Esophagus squamous epithelium (tissue), 5 donors: ENCODE results near the gene KLHL18. TPM values are rescaled to one million over a fixed set of nuclear protein-coding genes. Genes with fewer than 3 reads are reported as not detected.

ENCODE experiments used
- DNase-seq: peaks from one replicate; lab custom pipeline; 2025; lab: John Stamatoyannopoulos, UW
- H3K27ac ChIP-seq, 4 donors: fragments of 200-600 bp; sonication (generic); one replicate each; pipeline ENCODE4 v1.5.1; 2016 to 2019; ENCODE audit warnings: mild to moderate bottlenecking in 1 of 4
- H3K27me3 ChIP-seq, 4 donors: fragments of 200-600 bp; sonication (generic); 1 replicate in 3 of 4; 2 replicates in 1 of 4; pipeline versions ENCODE4 v1.5.1 to v1.6.0; 2017 to 2021; ENCODE audit warnings: antibody characterized with exemption in 1 of 4
- H3K36me3 ChIP-seq, 3 donors: fragments of 200-600 bp; sonication (generic); one replicate each; pipeline ENCODE4 v1.5.1; 2016 to 2019
- H3K4me1 ChIP-seq, 3 donors: fragments of 200-600 bp; sonication (generic); one replicate each; pipeline ENCODE4 v1.5.1; 2017 to 2019
- H3K4me3 ChIP-seq, 4 donors: fragments of 200-600 bp; sonication (generic); 1 replicate in 3 of 4; 2 replicates in 1 of 4; pipeline ENCODE4 v1.5.1; 2016 to 2019; ENCODE audit warnings: mild to moderate bottlenecking in 2 of 4, moderate library complexity in 1 of 4
- H3K9me3 ChIP-seq, 3 donors: fragments of 200-600 bp; sonication (generic); one replicate each; pipeline ENCODE4 v1.5.1; 2016 to 2019
- POLR2A ChIP-seq, 4 donors: fragments of 450-650 bp; IDR thresholded peaks; one replicate each; pipeline ENCODE4 v1.6.1; 2017; ENCODE audit warnings: antibody characterized with exemption in 4 of 4, mild to moderate bottlenecking in 4 of 4, moderate library complexity in 3 of 4
- WGBS, 2 donors: methylation state at CpG; one replicate each; pipeline ENCODE4 v1.1.5; 2018; 5-methylcytosine and 5-hydroxymethylcytosine counted together
- intact Hi-C: fragments of 100-400 bp; cut with DNase I; formaldehyde crosslinking; loops from one replicate; pipeline ENCODE4 v1.15.0; 2022
- total RNA-seq, 4 donors: library from RNA; depleted of rRNA; stranded (reverse); fragments of >200 nt; gene quantifications; one replicate each; pipeline ENCODE4 v1.1.0, GENCODE V29; 2016
- TF ChIP-seq, protein P1 (sequence below), 6 experiments: fragments of 450-650 bp in 4 of 6; fragments of 200-600 bp in 2 of 6; sonication (generic) in 2 of 6; IDR thresholded peaks; one replicate each; pipeline ENCODE4 v1.5.1; 2016 to 2019; ENCODE audit warnings: antibody characterized with exemption in 6 of 6, mild to moderate bottlenecking in 4 of 6, moderate library complexity in 4 of 6
- donor health status: DM: yes; HTN: yes; CAD: no.

KLHL18 gene
- total RNA-seq, 4 donors from 2014 or later = 12.4 to 19.5 (median 17.0) TPM

DNA sequence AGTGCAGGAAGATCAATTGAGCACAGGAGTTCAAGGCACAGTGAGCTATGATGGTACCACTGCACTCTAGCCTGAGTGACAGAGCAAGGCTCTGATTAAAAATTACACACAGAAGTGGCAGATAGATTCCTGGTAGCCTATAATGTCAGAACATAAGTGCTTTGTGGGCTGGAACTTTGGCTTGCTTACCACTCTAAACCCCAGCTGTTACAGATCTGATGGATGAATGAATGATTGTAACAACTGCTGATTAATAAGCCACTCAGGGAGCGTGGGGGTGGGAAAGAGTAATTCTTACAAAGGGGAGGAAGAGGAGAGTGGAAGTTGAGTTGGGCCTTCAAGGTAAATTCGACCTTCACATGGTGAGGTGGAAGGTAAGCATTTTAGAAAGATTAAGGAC is 57.2 kb downstream of the KLHL18 start:
- intact Hi-C loops = no loop called here
- TF ChIP-seq, protein P1, sequence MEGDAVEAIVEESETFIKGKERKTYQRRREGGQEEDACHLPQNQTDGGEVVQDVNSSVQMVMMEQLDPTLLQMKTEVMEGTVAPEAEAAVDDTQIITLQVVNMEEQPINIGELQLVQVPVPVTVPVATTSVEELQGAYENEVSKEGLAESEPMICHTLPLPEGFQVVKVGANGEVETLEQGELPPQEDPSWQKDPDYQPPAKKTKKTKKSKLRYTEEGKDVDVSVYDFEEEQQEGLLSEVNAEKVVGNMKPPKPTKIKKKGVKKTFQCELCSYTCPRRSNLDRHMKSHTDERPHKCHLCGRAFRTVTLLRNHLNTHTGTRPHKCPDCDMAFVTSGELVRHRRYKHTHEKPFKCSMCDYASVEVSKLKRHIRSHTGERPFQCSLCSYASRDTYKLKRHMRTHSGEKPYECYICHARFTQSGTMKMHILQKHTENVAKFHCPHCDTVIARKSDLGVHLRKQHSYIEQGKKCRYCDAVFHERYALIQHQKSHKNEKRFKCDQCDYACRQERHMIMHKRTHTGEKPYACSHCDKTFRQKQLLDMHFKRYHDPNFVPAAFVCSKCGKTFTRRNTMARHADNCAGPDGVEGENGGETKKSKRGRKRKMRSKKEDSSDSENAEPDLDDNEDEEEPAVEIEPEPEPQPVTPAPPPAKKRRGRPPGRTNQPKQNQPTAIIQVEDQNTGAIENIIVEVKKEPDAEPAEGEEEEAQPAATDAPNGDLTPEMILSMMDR (IDR thresholded peaks at IDR 0.05) = no peak
- no peak for TF ChIP-seq POLR2A (IDR thresholded peaks at IDR 0.05)
- Histone ChIP-seq H3K4me1 (no peaks in the 10 kb centered on the region), H3K9me3 (no peaks in the 10 kb centered on the region), H3K27ac (no peak overlapping the region), H3K4me3 (no peak overlapping the region), H3K36me3 (peaks cover 9 to 100% (median 29%) of the 10 kb centered on the region in 3 donors), H3K27me3 (no peaks in the 10 kb centered on the region)
- DNase-seq = no peak
- WGBS, 2 donors = 91 to 93% methylated on average over 2 of the region's 2 CpGs

DNA sequence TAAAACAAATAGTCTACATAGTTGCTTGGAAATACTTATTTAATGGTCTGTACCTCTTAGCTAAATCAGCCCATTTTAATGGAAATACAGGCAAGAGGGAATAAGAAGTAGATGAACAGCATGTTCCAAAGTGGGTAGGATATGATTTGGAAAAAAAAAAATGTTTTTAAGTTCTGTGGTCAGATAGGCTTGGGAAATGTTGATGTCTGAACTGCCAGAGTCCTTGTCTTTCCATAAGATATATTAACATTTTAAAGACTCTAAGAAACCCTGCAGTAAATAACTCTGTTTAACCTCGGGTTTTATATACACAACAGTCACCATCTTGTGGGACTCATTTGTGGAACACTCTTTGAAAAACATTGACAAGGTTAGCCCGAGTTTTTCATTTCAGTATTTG is 58.1 kb downstream of the KLHL18 start:
- Histone ChIP-seq H3K4me1 (no peaks in the 10 kb centered on the region), H3K9me3 (no peaks in the 10 kb centered on the region), H3K27me3 (no peaks in the 10 kb centered on the region), H3K4me3 (no peak overlapping the region), H3K27ac (no peak overlapping the region), H3K36me3 (peaks cover 6 to 100% (median 21%) of the 10 kb centered on the region in 3 donors)
- TF ChIP-seq, protein P1 (IDR thresholded peaks at IDR 0.05) = no peak
- TF ChIP-seq POLR2A (IDR thresholded peaks at IDR 0.05) = no peak
- intact Hi-C loops = no loop called here
- DNase-seq = no peak
- WGBS, 2 donors = 75 to 85% methylated on average over 2 of the region's 2 CpGs

DNA sequence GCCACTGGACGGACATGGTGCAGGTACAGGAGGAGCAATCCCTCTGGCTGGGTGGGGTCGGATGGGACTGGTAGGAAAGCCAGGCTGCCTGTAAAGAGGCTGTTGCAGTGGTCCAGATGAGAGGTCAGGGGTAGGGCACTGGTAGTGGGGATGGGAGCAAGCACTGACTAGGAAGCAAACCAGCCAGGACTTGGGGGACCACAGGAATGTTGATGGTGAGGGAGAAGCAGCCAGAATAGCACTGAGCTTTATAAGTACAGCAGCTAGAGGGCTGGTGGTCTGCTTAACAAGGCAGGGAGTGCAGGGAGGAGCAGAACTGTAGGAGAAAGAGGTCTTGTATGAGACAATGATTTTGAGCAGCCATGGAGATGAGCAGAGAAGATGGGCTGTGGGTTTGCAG is 59.4 kb downstream of the KLHL18 start:
- intact Hi-C loops = no loop called here
- WGBS, 2 donors = 86 to 98% methylated on average over 2 of the region's 2 CpGs
- no peaks in the 10 kb centered on the region for H3K9me3 ChIP-seq

DNA sequence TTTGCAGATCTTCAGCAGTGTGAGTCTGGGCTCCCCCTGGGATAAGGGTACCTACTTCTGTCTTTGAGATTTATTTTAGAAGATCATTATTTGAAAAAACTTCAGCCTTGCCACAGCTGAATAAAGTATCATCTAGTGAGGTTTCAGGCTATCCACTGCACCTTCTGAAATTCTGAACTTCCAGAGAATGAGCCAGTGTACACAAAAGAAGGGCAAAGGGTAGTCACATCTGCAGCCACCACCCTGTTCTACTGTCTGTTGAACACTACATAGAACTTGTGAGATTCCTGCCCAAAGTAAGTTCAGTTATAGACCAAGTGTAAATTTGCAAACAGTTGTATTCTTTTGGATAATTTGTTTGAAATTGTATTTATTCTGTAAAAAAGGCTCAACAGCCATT is 60.1 kb downstream of the KLHL18 start:
- DNase-seq = no peak
- H3K27me3 ChIP-seq = no peaks in the 10 kb centered on the region
- intact Hi-C loops = no loop called here
- no peak overlapping the region for H3K4me3 ChIP-seq
- TF ChIP-seq, protein P1 (IDR thresholded peaks at IDR 0.05) = no peak
- TF ChIP-seq POLR2A (IDR thresholded peaks at IDR 0.05) = no peak
- H3K9me3 ChIP-seq = no peaks in the 10 kb centered on the region
- peaks cover 0 to 6% (median 0%) of the 10 kb centered on the region in 3 donors for H3K4me1 ChIP-seq
- H3K36me3 ChIP-seq = peaks cover 6 to 87% (median 16%) of the 10 kb centered on the region in 3 donors
- H3K27ac ChIP-seq = no peak overlapping the region

More for the DNA sequence above, 59.4 kb downstream of the KLHL18 start:
- no peaks in the 10 kb centered on the region for H3K27me3 ChIP-seq
- no peak for TF ChIP-seq POLR2A (IDR thresholded peaks at IDR 0.05)
- TF ChIP-seq, protein P1 (IDR thresholded peaks at IDR 0.05) = no peak
- DNase-seq = no peak
- no peak overlapping the region for H3K4me3 ChIP-seq
- H3K27ac ChIP-seq = no peak overlapping the region
- no peaks in the 10 kb centered on the region for H3K4me1 ChIP-seq
- peaks cover 6 to 93% (median 16%) of the 10 kb centered on the region in 3 donors for H3K36me3 ChIP-seq

DNA sequence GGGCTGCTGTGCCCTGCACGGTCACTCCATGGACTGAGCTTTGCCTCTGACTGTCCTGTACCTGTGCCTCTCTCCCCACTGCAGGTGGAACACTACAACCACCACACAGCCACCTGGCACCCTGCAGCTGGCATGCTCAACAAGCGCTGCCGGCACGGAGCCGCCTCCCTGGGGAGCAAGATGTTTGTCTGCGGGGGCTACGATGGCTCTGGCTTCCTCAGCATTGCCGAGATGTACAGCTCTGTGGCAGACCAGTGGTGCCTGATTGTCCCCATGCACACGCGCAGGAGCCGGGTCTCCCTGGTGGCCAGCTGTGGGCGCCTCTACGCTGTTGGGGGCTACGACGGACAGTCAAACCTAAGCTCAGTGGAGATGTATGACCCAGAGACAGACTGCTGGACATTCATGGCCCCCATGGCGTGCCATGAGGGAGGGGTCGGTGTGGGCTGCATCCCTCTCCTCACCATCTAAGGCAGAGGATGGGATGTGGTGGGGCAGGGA is 60.8 kb downstream of the KLHL18 start:
- 75 to 100% methylated on average over 2 to 3 of the region's 17 CpGs for WGBS, 2 donors
- H3K4me3 ChIP-seq = no peak overlapping the region
- H3K27me3 ChIP-seq = no peaks in the 10 kb centered on the region
- DNase-seq = no peak
- peaks cover 0 to 6% (median 0%) of the 10 kb centered on the region in 3 donors for H3K4me1 ChIP-seq
- no peaks in the 10 kb centered on the region for H3K9me3 ChIP-seq
- H3K27ac ChIP-seq = no peak overlapping the region
- intact Hi-C loops = no loop called here
- H3K36me3 ChIP-seq = peaks cover 6 to 80% (median 16%) of the 10 kb centered on the region in 3 donors
- TF ChIP-seq, protein P1 (IDR thresholded peaks at IDR 0.05) = no peak
- no peak for TF ChIP-seq POLR2A (IDR thresholded peaks at IDR 0.05)
